NOMO-1 treated with dmso at 0.1 percent for 144 hours (cell line): ENCODE data around the gene ROGDI.

ENCODE experiments used
- DNase-seq: peaks from one replicate; lab custom pipeline; 2025; ENCODE audit not compliant: unreplicated experiment; lab: John Stamatoyannopoulos, UW

Gene ROGDI

GRCh38 chr16:4814046-4814445 lies 11.6 kb upstream of the ROGDI start:
- DNase-seq, result no peak

DNA sequence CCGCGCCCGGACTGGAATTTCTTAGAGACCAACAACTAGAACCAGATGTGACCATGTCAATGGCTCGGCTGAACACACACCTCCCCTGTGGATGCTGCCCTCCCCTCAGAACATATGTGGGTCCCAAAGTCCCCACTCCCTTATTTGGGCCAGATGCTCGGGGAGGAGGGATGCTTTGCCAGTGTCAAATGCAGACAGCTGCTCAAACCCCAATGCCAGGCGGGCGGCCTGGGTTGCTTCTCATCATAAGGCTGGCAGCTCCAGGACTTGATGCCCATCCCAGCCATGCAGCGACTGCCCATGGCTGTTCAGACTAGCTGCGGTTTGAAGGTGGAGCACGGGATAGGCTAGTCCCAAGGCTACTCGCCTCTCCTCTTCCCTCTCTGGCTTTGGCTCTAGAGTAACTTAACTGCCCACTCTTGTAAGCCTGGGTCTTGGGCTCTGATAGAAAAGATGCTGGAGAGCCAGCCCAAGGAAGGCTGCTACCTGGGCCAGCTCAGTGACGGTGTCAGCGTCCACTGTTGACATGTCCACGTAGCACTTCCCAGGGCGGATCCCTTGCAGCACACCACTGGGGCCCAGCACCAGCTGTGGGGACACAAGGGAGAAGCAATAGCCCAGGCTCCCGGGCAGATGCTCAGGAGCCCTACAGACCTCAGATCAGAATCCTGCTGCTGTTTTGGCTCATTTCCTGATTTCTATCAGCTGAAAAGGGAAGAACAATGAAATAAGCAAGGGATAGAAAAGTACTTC lies 11.0 kb upstream of the ROGDI start:
- no peak for DNase-seq

GRCh38 chr16:4811773-4812172 lies 9.3 kb upstream of the ROGDI start:
- DNase-seq, result no peak

DNA sequence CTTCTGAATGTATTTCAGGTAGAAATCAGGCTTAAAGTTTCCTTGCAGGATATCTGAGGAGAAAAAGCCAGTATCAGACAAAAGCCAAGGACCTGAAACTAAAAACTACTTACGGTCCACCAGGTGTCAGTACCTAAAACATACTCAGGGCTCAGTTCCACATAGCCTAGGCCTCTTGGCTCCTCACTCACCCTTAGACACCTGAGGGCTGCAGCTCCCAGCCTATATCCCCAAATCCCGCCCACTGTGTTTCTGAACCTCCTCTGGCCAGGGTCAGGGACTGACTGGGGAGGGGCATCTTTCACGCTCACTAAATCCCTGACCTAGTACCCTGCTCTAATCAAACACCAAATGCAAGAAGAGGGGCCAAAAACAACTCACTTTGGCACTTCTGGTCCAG lies 8.8 kb upstream of the ROGDI start:
- no peak for DNase-seq

DNA sequence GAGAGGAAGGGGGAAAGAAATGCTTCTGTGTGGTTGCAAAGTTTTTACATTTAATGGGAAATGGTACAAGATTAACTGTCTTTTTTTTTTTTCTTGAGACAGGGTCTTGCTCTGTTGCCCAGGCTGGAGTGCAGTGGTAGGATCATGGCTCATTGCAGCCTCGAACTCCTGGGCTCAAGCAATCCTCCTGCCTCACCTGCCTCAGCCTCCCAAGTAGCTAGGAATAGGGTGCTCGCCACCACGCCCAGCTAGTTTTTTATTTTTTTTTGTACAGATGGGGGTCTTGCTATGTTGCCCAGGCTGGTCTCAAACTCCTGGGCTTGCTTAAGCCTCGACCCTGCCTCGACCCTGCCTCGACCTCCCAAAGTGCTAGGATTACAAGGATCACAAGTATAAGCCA lies 3.8 kb upstream of the ROGDI start:
- DNase-seq, result no peak

- no peak for DNase-seq
Measured at GRCh38 chr16:4805231-4805630, 2.8 kb upstream of the ROGDI start.

- DNase-seq, result no peak
Measured at GRCh38 chr16:4803898-4804762, 1.7 kb upstream of the ROGDI start.

DNA sequence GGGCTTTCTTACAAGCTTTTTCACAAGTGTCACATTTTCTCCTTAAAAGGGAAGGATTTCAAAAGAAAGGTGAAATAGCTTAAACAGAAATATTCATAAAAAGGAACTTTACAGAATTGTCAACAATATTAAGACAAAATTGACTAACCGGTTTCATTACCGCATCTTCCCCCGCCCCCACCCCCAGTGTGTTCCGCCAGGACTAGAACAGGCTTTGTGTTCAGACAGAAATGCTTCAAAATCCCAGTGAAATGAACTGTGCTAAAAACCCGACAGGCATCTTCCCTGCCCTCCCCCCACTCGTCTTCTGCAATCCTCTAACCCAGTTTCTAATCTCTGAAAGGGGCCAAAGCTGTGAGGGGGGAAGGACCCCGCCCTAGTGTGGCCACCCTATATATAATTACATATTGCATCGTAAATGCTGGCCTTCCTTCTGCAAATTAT lies 990 bp upstream of the ROGDI start:
- DNase-seq, result peak; percentile 59

DNA sequence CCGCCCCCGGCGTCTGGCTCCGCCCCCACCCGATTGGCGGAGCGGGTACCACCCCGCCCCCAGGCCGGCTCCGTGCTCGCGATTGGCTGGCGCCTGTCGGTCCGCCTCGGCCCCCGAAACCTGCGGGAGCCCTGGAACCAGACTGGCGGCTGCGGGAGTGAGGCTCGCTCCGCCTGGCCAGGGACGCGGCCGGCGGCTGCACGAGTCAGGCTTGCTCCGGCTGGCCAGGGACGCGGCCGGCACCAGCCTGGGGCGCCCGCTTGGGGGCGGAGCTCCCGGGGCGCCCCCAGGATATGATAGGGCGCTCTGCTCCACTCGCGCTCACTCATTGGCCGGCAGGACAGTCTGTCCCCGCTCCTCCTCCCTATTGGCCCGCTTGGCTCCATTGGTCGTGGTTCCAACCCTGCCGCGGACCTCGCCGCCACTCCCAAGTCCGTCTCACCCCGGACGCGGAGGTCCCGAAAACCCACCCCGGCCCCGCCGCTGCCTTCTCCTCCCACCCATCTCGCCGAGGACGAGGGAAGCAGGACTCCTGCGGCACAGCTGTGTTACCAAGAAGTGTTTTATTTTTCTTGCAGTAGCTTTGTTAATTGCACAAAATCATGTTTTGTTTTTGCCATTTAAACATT lies 340 bp upstream of the ROGDI start:
- peak; percentile 84 for DNase-seq

GRCh38 chr16:4801051-4801961 lies 1.1 kb downstream of the ROGDI start:
- DNase-seq, result no peak

DNA sequence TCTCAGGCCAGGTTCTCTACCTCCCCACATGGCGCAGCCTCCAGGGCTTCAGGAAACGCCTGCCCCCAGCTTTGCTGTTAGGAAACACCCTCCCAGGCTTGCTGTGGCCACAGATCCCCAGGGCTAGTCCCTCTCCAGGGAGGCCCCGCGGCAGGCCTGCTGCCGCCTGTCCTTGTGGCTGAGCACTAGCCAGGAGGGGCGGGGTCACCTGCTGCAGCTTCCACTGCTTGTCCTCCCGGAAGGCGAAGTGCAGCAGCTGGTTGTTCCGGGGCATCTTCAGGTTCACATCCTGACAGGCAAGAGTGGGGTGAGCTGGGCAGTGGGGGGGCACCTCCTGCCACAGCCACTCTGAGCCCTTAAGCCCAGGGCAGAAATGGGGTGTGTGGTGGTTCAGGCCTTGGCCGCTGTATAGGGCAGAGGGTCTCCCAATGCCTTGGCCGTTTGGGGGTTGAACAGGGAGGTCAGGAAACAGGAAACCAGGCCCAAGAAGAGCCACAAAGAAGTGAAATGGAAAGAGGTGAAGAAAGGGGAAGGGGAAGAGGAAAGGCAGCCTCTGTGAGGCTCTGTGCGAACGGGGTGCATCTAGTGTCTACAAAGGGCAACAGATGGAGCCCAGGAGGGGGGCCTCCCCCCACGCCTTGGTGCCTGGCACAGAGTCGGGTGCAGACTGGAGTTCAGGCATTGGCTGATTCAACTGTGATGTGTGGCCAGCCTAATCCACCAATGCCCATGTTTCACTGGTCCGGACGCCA lies 2.0 kb downstream of the ROGDI start:
- peak; percentile 47 for DNase-seq

DNA sequence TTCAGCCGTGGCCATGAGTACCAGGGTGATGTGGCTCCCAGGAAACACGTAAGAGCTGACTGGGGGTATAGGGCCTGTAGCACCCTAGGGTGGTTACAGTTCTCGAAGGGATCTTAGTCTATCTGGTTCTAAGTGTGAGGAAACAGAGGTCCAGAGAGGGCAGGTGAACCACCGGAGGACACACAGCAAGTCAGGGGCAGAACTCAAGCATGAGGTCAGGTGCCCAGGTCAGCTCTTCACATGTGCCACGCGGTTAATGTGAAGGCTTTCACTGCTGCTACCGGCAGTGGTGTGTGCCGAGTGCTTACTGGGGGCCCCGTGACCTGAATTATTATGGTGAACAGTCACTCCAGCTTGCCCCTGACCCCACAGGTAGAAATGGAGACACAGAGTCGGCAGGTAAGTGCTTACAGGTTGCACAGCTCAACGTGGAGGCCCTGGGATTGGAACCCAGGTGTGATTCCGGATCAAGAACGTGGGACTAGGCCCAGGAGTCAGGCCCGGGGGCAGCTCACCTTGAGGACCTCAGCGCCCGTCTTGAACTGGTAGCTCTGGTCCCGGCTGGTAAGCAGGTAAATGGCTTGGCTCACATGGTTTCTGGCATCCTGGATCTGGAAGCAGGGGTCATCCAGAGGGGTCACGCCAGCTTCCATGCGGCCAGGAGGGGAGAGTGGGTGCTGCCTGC lies 3.1 kb downstream of the ROGDI start:
- DNase-seq, result no peak

DNA sequence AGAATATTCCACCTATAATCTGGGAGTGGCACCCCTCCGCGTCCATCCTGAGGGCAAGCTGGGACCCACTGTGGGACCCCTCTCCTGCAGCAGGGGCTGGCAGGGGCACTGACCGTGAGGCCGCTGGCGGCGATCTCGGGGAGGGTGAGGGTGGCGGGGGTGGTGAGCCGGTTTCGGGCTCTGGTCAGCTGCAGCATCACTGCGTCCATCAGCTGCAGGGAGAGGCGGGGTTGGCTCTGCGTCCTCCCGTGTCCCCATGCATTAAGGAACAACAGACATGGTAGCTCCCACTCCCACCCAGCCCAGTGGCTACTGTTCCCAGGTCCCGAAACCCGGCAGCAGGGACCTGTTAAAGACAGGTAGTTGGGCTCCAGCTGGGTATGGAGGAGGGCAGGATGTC lies 4.0 kb downstream of the ROGDI start:
- no peak for DNase-seq

DNA sequence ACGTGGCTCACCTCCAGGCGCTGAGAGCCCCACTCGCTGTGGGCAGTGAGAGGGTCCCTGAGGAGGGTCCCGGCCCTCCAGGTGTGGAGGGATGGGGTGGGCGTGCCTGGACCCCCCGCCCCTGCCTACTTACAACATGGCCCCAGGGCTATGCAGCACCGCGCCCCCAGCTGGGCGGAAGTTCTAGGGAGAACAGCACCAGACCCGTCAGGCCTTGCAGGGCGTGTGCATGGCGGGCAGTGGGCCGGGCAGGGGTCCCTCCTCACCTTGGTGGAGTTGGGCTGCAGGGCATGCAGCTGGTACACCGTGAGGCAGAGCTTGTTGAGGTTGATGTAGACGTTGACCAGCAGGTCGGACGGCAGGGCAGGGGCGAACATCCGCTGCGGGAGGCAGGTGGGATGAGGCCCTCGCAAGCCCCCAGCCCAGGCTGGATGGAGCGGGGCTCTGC lies 4.6 kb downstream of the ROGDI start:
- no peak for DNase-seq

GRCh38 chr16:4796982-4797804 lies 5.2 kb downstream of the ROGDI start:
- no peak for DNase-seq

GRCh38 chr16:4795828-4796572 lies 6.4 kb downstream of the ROGDI start:
- no peak for DNase-seq

GRCh38 chr16:4795181-4795827 lies 7.1 kb downstream of the ROGDI start, which contains the start of gene SMIM22:
SMIM22 (plus strand) TSS chr16:4795369; CDS start chr16:4795735, 366 bp downstream.
- DNase-seq, result no peak
